DND-41 (cell line): Measurements from ENCODE around the gene NRDC.

Experiments
- ATAC-seq: fragments of 200-7000 bp; cut with Tn5 transposase; 3 replicates; pipeline ENCODE4 v1.9.1; 2021; ENCODE audit warnings: low read depth; ENCODE audit not compliant: insufficient read depth
- DNase-seq: peaks from one replicate; pipeline ENCODE4 v3.0.0-alpha.2; 2020
- H2AFZ ChIP-seq: 2 replicates; pipeline ENCODE4 v1.6.0; 2012; ENCODE audit warnings: low read depth, low read length
- H3K27ac ChIP-seq: 2 replicates; pipeline ENCODE4 v1.5.1; 2012; ENCODE audit warnings: low read length, inconsistent platforms
- H3K27me3 ChIP-seq: fragments of 200-600 bp; sonication (generic); 2 replicates; pipeline ENCODE4 v1.6.0; 2012; ENCODE audit warnings: low read length, mild to moderate bottlenecking, inconsistent platforms; ENCODE audit not compliant: insufficient read depth, poor library complexity
- H3K36me3 ChIP-seq: 2 replicates; pipeline ENCODE4 v1.5.1; 2012; ENCODE audit warnings: low read length, inconsistent platforms; ENCODE audit not compliant: insufficient read depth
- H3K4me1 ChIP-seq: 2 replicates; pipeline ENCODE4 v1.5.1; 2012; ENCODE audit warnings: mild to moderate bottlenecking, low read length; ENCODE audit not compliant: insufficient read depth
- H3K4me2 ChIP-seq: 2 replicates; pipeline ENCODE4 v1.6.0; 2012; ENCODE audit warnings: mild to moderate bottlenecking, moderate library complexity, low read length, inconsistent platforms; ENCODE audit not compliant: insufficient read depth
- H3K4me3 ChIP-seq, 2 experiments: fragments of 200-600 bp in 1 of 2; shearing (Covaris generic) in 1 of 2; 2 replicates each; pipeline ENCODE4 v1.5.1; 2012 to 2016; ENCODE audit warnings: inconsistent platforms in 2 of 2, low read length in 2 of 2, mild to moderate bottlenecking in 2 of 2, low read depth in 1 of 2, moderate library complexity in 1 of 2
- H3K79me2 ChIP-seq: 2 replicates; pipeline ENCODE4 v1.6.0; 2012; ENCODE audit warnings: low read length, inconsistent platforms; ENCODE audit not compliant: insufficient read depth
- H3K9ac ChIP-seq: 2 replicates; pipeline ENCODE4 v1.6.0; 2012; ENCODE audit warnings: low read depth, mild to moderate bottlenecking, inconsistent platforms, low read length, moderate library complexity
- H3K9me3 ChIP-seq: 2 replicates; pipeline ENCODE4 v1.5.1; 2012; ENCODE audit warnings: low read length, moderate library complexity, mild to moderate bottlenecking, inconsistent platforms; ENCODE audit not compliant: insufficient read depth, severe bottlenecking
- H4K20me1 ChIP-seq: 2 replicates; pipeline ENCODE4 v1.6.0; 2012; ENCODE audit warnings: low read length; ENCODE audit not compliant: insufficient read depth
- CTCF ChIP-seq: IDR thresholded peaks from 2 replicates; pipeline ENCODE4 v1.5.1; 2012; ENCODE audit warnings: borderline replicate concordance, low read length, moderate library complexity, mild to moderate bottlenecking; ENCODE audit not compliant: poor library complexity, severe bottlenecking; ENCODE audit errors: extremely low read depth
- EZH2 ChIP-seq: IDR thresholded peaks from 3 replicates; pipeline ENCODE4 v1.6.1; 2012; ENCODE audit warnings: borderline replicate concordance, low read depth, mild to moderate bottlenecking, moderate library complexity, low read length, inconsistent platforms; ENCODE audit not compliant: severe bottlenecking

The NRDC gene

GRCh38 chr1:51915951-51916350 lies 37.4 kb upstream of the NRDC start:
- H3K36me3 ChIP-seq, result no peaks in the 10 kb centered on the region

GRCh38 chr1:51912881-51913280 lies 34.4 kb upstream of the NRDC start:
- TF ChIP-seq EZH2 (no peak), CTCF (no peak)
- H3K9me3 ChIP-seq, result no peaks in the 10 kb centered on the region
- no peaks in the 10 kb centered on the region for H3K36me3 ChIP-seq
- H2AFZ ChIP-seq, result no peak overlapping the region
- no peaks in the 10 kb centered on the region for H3K4me1 ChIP-seq
- no peak for DNase-seq
- H3K4me2 ChIP-seq, result no peak overlapping the region
- no peak overlapping the region for H3K27ac ChIP-seq
- no peak overlapping the region for H3K9ac ChIP-seq
- no peaks in the 10 kb centered on the region for H3K79me2 ChIP-seq
- H3K27me3 ChIP-seq, result peaks cover 9% of the 10 kb centered on the region
- no peaks in the 10 kb centered on the region for H4K20me1 ChIP-seq
- no peak overlapping the region for H3K4me3 ChIP-seq
- no peak for ATAC-seq

More at GRCh38 chr1:51915951-51916350, 37.4 kb upstream of the NRDC start:
- no peaks in the 10 kb centered on the region; the same call in 1 of the 2 replicates for H4K20me1 ChIP-seq
- H3K4me1 ChIP-seq, result no peaks in the 10 kb centered on the region
- no peak overlapping the region for H3K9ac ChIP-seq
- no peak overlapping the region for H2AFZ ChIP-seq
- no peak overlapping the region for H3K4me3 ChIP-seq
- H3K79me2 ChIP-seq, result no peaks in the 10 kb centered on the region
- H3K4me2 ChIP-seq, result no peak overlapping the region
- peaks cover 17% of the 10 kb centered on the region for H3K27me3 ChIP-seq
- TF ChIP-seq CTCF, result no peak
- TF ChIP-seq EZH2, result no peak
- no peak for ATAC-seq
- no peak overlapping the region for H3K27ac ChIP-seq
- H3K9me3 ChIP-seq, result no peaks in the 10 kb centered on the region
- no peak for DNase-seq

GRCh38 chr1:51910221-51911000 lies 31.9 kb upstream of the NRDC start:
- no peak overlapping the region for H3K4me3 ChIP-seq
- ATAC-seq (no peak), DNase-seq (no peak)
- H3K9ac ChIP-seq, result no peak overlapping the region
- H4K20me1 ChIP-seq, result no peaks in the 10 kb centered on the region
- no peak for TF ChIP-seq CTCF
- TF ChIP-seq EZH2, result no peak
- H3K9me3 ChIP-seq, result no peaks in the 10 kb centered on the region
- peaks cover 6% of the 10 kb centered on the region for H3K4me1 ChIP-seq
- no peaks in the 10 kb centered on the region for H3K36me3 ChIP-seq
- H3K4me2 ChIP-seq, result no peak overlapping the region
- no peak overlapping the region for H3K27ac ChIP-seq
- no peak overlapping the region for H2AFZ ChIP-seq
- H3K27me3 ChIP-seq, result peaks cover 6% of the 10 kb centered on the region
- H3K79me2 ChIP-seq, result no peaks in the 10 kb centered on the region
